Karpas-422 (cell line): ENCODE data around the gene GNAT1. TPM values are rescaled to one million over a fixed set of nuclear protein-coding genes. Genes with fewer than 3 reads are reported as not detected.

ENCODE experiments used
- DNase-seq: peaks from one replicate; pipeline ENCODE4 v3.0.0-alpha.2; 2015
- H2AFZ ChIP-seq: fragments of 200-600 bp; sonication (generic); 2 replicates; pipeline ENCODE4 v1.6.1; 2014; ENCODE audit warnings: antibody characterized with exemption, low read length, mixed read lengths
- H3K27ac ChIP-seq: fragments of 200-600 bp; sonication (generic); 2 replicates; pipeline ENCODE4 v1.5.1; 2014; ENCODE audit warnings: mild to moderate bottlenecking, low read length, moderate library complexity
- H3K27me3 ChIP-seq: fragments of 200-600 bp; sonication (generic); 2 replicates; pipeline ENCODE4 v1.6.1; 2014; ENCODE audit warnings: low read length, mixed read lengths
- H3K36me3 ChIP-seq: fragments of 200-600 bp; sonication (generic); 2 replicates; pipeline ENCODE4 v1.6.1; 2014; ENCODE audit warnings: low read length, mixed read lengths; ENCODE audit not compliant: insufficient read depth
- H3K4me1 ChIP-seq: fragments of 200-600 bp; sonication (generic); 2 replicates; pipeline ENCODE4 v1.6.1; 2014; ENCODE audit warnings: mild to moderate bottlenecking, low read length, mixed read lengths
- H3K4me2 ChIP-seq: fragments of 200-600 bp; sonication (generic); 2 replicates; pipeline ENCODE4 v1.6.1; 2014; ENCODE audit warnings: low read length, low read depth, mild to moderate bottlenecking; ENCODE audit not compliant: poor library complexity, severe bottlenecking
- H3K4me3 ChIP-seq: fragments of 200-600 bp; sonication (generic); 2 replicates; pipeline ENCODE4 v1.5.1; 2014; ENCODE audit warnings: mild to moderate bottlenecking, antibody characterized with exemption, low read length, mixed read lengths
- H3K79me2 ChIP-seq: fragments of 200-600 bp; sonication (generic); 2 replicates; pipeline ENCODE4 v1.6.1; 2014; ENCODE audit warnings: mild to moderate bottlenecking, low read length, mixed read lengths
- H3K9ac ChIP-seq: fragments of 200-600 bp; sonication (generic); 2 replicates; pipeline ENCODE4 v1.6.0; 2014; ENCODE audit warnings: low read length
- H3K9me2 ChIP-seq: fragments of 200-600 bp; sonication (generic), shearing (Covaris generic); replicated peaks from 2 replicates; pipeline ENCODE4 v1.6.0; 2014; ENCODE audit warnings: mild to moderate bottlenecking, low read length, moderate library complexity; ENCODE audit not compliant: insufficient read depth
- H3K9me3 ChIP-seq: fragments of 300-700, 200-600 bp; sonication (generic); 2 replicates; pipeline ENCODE4 v1.6.1; 2014; ENCODE audit warnings: low read length, mixed read lengths
- H4K20me1 ChIP-seq: fragments of 200-600 bp; sonication (generic); 2 replicates; pipeline ENCODE4 v1.6.1; 2014; ENCODE audit warnings: mild to moderate bottlenecking, antibody characterized with exemption, low read length, low read depth; ENCODE audit not compliant: insufficient read depth
- total RNA-seq: library from RNA; depleted of rRNA; stranded (reverse); fragments of >200 nt; shearing (Covaris generic); gene quantifications from 2 replicates; pipeline ENCODE4 v1.2.3, GENCODE V29; 2014; ENCODE audit warnings: low replicate concordance

The GNAT1 gene
- total RNA-seq, 1 experiment from 2014 or later = not detected

DNA sequence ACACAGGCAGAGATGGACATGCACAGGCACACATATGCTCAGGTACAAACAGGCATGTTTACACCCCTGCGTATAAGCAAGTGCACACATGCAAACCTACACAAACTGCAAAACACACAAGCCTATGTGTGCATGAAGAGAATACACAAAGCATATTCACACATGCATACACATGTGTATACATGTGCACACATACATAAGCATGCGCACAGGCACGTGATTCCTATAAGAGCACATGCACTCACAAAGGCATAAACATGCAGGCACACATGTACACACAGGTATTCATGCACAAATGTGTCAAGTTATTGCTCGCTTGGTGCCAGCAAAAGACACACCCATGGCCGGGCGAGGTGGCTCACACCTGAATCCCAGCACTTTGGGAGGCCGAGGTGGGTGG is 1.4 kb upstream of the GNAT1 start:
- no peak for DNase-seq
- Histone ChIP-seq H3K4me1 (peaks cover 5% of the 10 kb centered on the region; the same call in 1 of the 2 replicates), H3K9ac (no peak overlapping the region)

DNA sequence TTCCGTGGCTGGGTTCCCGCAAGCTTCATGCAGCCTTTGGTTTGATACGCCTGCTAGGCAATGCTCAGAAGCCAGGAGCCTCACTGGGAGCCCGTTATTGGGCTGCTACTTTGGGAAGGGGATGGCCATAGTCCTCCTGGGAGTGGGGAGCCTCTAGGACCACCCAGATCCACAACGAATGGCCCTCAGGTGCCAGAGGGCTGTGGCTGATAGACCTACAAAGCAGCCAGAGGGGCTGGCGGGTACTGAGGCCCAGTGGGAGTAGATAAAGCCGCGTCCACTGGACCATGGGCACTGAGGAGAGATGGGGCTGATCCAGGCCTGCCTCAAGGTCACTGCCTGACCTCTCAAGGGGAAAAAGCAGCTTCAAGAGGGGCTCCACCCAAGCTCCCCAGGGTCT is 714 bp downstream of the GNAT1 start:
- no peak for DNase-seq
- no peak overlapping the region for H3K4me3 ChIP-seq
- H3K9ac ChIP-seq = no peak overlapping the region
- H3K4me2 ChIP-seq = no peak overlapping the region
- no peaks in the 10 kb centered on the region for H3K79me2 ChIP-seq
- no peaks in the 10 kb centered on the region for H3K9me2 ChIP-seq
- no peak overlapping the region for H2AFZ ChIP-seq
- peaks cover 5% of the 10 kb centered on the region; the same call in 1 of the 2 replicates for H3K4me1 ChIP-seq
- no peaks in the 10 kb centered on the region for H3K27me3 ChIP-seq
- no peaks in the 10 kb centered on the region for H3K36me3 ChIP-seq
- 0 out of 2 replicates have a peak, but pooled peaks cover 7% of the 10 kb centered on the region for H4K20me1 ChIP-seq
- H3K9me3 ChIP-seq = no peaks in the 10 kb centered on the region
- H3K27ac ChIP-seq = no peak overlapping the region

More for the DNA sequence above, 1.4 kb upstream of the GNAT1 start:
- Histone ChIP-seq H3K27ac (no peak overlapping the region), H3K36me3 (no peaks in the 10 kb centered on the region), H3K9me2 (no peaks in the 10 kb centered on the region), H3K9me3 (no peaks in the 10 kb centered on the region), H4K20me1 (0 out of 2 replicates have a peak, but pooled peaks cover 4% of the 10 kb centered on the region), H3K4me3 (no peak overlapping the region), H3K4me2 (no peak overlapping the region), H3K27me3 (no peaks in the 10 kb centered on the region), H3K79me2 (no peaks in the 10 kb centered on the region), H2AFZ (no peak overlapping the region)

DNA sequence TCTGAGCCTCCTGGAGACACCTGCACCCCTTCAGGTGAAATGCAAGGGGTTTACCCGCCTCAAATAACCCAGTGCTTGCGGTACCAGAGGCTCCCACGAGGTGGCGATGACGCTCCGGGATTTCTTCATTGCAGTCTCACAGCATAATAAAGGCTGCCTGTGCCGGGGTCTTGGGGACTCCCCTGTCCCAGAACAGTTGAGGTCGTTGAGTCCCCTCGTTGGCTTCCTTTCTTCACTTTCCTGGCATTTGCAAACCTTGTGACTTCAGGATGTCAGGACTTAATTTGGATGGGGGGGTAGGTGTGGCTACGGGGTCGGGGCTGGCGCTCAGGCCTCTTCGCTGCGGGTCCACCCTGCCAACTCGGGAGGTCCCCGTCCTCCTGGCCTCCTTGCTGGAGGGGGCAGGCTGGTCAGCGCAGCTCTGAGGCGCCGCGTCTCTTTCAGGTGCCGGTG is 1.3 kb downstream of the GNAT1 start:
- H3K4me2 ChIP-seq = no peak overlapping the region
- H3K9ac ChIP-seq = no peak overlapping the region
- DNase-seq = peak; percentile 93
- no peaks in the 10 kb centered on the region for H3K79me2 ChIP-seq
- H3K9me3 ChIP-seq = no peaks in the 10 kb centered on the region
- H3K27me3 ChIP-seq = no peaks in the 10 kb centered on the region
- 0 out of 2 replicates have a peak, but pooled peaks cover 7% of the 10 kb centered on the region for H4K20me1 ChIP-seq
- H3K4me3 ChIP-seq = no peak overlapping the region
- no peaks in the 10 kb centered on the region for H3K9me2 ChIP-seq
- no peak overlapping the region for H3K27ac ChIP-seq
- no peaks in the 10 kb centered on the region for H3K36me3 ChIP-seq
- peaks cover 5% of the 10 kb centered on the region; the same call in 1 of the 2 replicates for H3K4me1 ChIP-seq
- H2AFZ ChIP-seq = no peak overlapping the region

DNA sequence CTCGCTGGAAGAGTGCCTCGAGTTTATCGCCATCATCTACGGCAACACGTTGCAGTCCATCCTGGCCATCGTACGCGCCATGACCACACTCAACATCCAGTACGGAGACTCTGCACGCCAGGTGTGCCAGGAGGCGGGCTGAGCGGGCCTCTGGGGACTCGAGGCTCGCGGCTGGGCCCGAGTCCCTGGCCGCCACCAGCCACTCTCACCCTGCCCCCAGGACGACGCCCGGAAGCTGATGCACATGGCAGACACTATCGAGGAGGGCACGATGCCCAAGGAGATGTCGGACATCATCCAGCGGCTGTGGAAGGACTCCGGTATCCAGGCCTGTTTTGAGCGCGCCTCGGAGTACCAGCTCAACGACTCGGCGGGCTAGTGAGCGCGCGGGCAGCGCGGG is 1.9 kb downstream of the GNAT1 start:
- Histone ChIP-seq H3K4me3 (no peak overlapping the region), H3K36me3 (no peaks in the 10 kb centered on the region), H3K4me1 (peaks cover 5% of the 10 kb centered on the region; the same call in 1 of the 2 replicates), H3K27ac (no peak overlapping the region), H3K4me2 (no peak overlapping the region), H2AFZ (no peak overlapping the region), H4K20me1 (0 out of 2 replicates have a peak, but pooled peaks cover 7% of the 10 kb centered on the region), H3K9me3 (no peaks in the 10 kb centered on the region), H3K27me3 (no peaks in the 10 kb centered on the region), H3K9ac (no peak overlapping the region), H3K9me2 (no peaks in the 10 kb centered on the region), H3K79me2 (no peaks in the 10 kb centered on the region)
- no peak for DNase-seq

DNA sequence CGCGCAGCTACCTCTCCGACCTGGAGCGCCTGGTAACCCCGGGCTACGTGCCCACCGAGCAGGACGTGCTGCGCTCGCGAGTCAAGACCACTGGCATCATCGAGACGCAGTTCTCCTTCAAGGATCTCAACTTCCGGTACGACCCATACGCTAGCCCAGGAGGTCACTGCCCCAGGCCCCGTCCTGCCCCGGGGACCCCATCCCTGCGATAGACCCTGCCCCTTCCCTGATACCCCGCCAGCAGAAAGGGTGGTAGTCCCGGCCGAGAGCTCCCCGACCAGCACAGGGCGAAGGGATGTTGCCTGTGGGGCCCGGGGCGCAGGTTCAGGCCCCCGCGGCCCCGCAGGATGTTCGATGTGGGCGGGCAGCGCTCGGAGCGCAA is 2.3 kb downstream of the GNAT1 start:
- H3K4me3 ChIP-seq = no peak overlapping the region

DNA sequence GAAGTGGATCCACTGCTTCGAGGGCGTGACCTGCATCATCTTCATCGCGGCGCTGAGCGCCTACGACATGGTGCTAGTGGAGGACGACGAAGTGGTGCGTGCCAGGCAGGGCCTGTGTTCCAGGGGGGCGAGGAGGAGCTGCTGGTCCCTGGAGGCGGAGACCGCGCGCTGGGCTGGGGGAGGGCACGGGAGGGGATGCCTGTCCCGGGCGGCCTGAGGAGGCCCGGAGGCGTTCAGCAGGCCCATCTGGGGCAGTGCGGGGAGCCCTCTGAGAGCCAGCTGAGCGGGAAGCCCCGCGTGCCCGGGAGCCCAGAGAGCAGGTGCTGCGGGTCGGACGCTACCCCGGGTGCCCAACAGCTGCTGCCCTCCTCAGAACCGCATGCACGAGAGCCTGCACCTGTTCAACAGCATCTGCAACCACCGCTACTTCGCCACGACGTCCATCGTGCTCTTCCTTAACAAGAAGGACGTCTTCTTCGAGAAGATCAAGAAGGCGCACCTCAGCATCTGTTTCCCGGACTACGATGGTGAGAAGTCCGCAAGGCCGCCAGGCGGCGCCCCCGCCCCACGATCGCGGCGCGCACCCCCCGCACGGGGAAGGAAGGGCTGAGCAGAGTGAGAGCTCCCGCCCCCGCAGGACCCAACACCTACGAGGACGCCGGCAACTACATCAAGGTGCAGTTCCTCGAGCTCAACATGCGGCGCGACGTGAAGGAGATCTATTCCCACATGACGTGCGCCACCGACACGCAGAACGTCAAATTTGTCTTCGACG is 2.9 kb downstream of the GNAT1 start:
- Histone ChIP-seq H3K79me2 (no peaks in the 10 kb centered on the region), H3K9me3 (no peaks in the 10 kb centered on the region), H3K4me2 (no peak overlapping the region), H3K27ac (no peak overlapping the region), H3K36me3 (no peaks in the 10 kb centered on the region), H2AFZ (no peak overlapping the region), H4K20me1 (0 out of 2 replicates have a peak, but pooled peaks cover 7% of the 10 kb centered on the region), H3K9ac (no peak overlapping the region), H3K4me1 (peaks cover 5% of the 10 kb centered on the region; the same call in 1 of the 2 replicates), H3K4me3 (no peak overlapping the region), H3K27me3 (no peaks in the 10 kb centered on the region), H3K9me2 (no peaks in the 10 kb centered on the region)
- DNase-seq = peak; percentile 89

More for the DNA sequence above, 2.3 kb downstream of the GNAT1 start:
- no peaks in the 10 kb centered on the region for H3K27me3 ChIP-seq
- peaks cover 5% of the 10 kb centered on the region; the same call in 1 of the 2 replicates for H3K4me1 ChIP-seq
- no peak for DNase-seq
- H3K27ac ChIP-seq = no peak overlapping the region
- no peaks in the 10 kb centered on the region for H3K9me2 ChIP-seq
- no peak overlapping the region for H2AFZ ChIP-seq
- H3K4me2 ChIP-seq = no peak overlapping the region
- 0 out of 2 replicates have a peak, but pooled peaks cover 7% of the 10 kb centered on the region for H4K20me1 ChIP-seq
- H3K79me2 ChIP-seq = no peaks in the 10 kb centered on the region
- H3K9ac ChIP-seq = no peak overlapping the region
- no peaks in the 10 kb centered on the region for H3K9me3 ChIP-seq
- no peaks in the 10 kb centered on the region for H3K36me3 ChIP-seq

DNA sequence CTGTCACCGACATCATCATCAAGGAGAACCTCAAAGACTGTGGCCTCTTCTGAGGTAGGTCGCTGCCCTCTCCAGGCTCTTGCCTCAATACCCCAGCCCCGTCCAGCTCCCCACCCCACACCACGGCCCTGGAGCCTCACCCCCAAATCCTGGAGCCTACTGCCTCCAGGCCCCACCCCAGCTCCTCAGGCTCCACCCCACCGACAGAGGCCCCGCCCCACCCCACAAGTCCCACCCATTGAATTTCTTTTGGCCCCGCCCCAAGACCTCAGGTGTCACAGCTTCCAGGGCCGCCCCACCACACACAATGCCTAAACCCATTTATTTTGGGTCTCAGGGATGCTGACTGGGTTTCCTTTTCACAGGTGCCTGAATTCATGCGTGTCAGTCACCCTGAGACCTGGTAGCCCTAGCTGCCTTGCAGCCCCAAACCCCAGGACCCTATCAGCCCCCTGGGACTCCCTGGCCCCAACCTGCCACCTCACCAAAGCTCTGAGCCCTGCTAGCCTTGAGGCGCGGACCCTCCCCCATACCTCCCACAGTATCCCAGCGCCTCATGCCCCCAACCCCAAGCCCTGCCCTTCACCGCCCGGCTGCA is 3.6 kb downstream of the GNAT1 start:
- Histone ChIP-seq H3K36me3 (no peaks in the 10 kb centered on the region), H3K79me2 (no peaks in the 10 kb centered on the region), H3K9ac (no peak overlapping the region), H3K9me2 (no peaks in the 10 kb centered on the region), H3K27ac (no peak overlapping the region), H3K9me3 (no peaks in the 10 kb centered on the region), H3K4me3 (no peak overlapping the region), H4K20me1 (0 out of 2 replicates have a peak, but pooled peaks cover 7% of the 10 kb centered on the region), H3K27me3 (no peaks in the 10 kb centered on the region), H2AFZ (no peak overlapping the region), H3K4me2 (no peak overlapping the region), H3K4me1 (peaks cover 5% of the 10 kb centered on the region; the same call in 1 of the 2 replicates)
- DNase-seq = peak; percentile 74
